HepG2 (cell line): ENCODE results near the gene C1GALT1. TPM values are rescaled to one million over a fixed set of nuclear protein-coding genes. Genes with fewer than 3 reads are reported as not detected.

Experiments
- ATAC-seq: fragments of 200-7000 bp; cut with Tn5 transposase; 3 replicates; pipeline ENCODE4 v1.9.1; 2020; ENCODE audit warnings: mild to moderate bottlenecking, moderate library complexity
- BruUV-seq: library from RNA; stranded (reverse); fragments of 400-500 nt; replicated peaks from 2 replicates; lab custom pipeline; 2021; lab: Mats Ljungman, UMichigan
- CTCF ChIA-PET: fragments of 300-600 bp; formaldehyde crosslinking; extraction: SDS; loops from one replicate; lab custom pipeline; 2021; ENCODE audit warnings: low total read pairs, inconsistent platforms, low intra/inter-chr PET ratio; lab: Yijun Ruan, JAX
- POLR2A ChIA-PET: fragments of 350-600 bp; sonication (Branson Sonifier 250); formaldehyde crosslinking; loops from one replicate; lab custom pipeline; 2020; ENCODE audit warnings: antibody characterized with exemption, inconsistent platforms; lab: Yijun Ruan, JAX
- DNase-seq: peaks from one replicate; pipeline ENCODE4 v3.0.0-alpha.2; 2015; ENCODE audit warnings: low spot score
- FAIRE-seq: peaks from 3 replicates; lab custom pipeline; 2011; peaks lifted over from hg19 to GRCh38; lab: Jason Lieb, UNC
- H2AFZ ChIP-seq: one replicate; pipeline ENCODE4 v1.6.1; 2011; ENCODE audit warnings: low read length, inconsistent platforms
- H3K27ac ChIP-seq: fragments of 300-600 bp; 3 replicates; pipeline ENCODE4 v1.8.0; 2011; ENCODE audit warnings: mixed run types, mild to moderate bottlenecking, mixed read lengths, low read length, inconsistent platforms; ENCODE audit not compliant: insufficient read depth; ENCODE audit errors: extremely low read length
- H3K27me3 ChIP-seq, 2 experiments: fragments of 200-600 bp in 1 of 2; 2 replicates in 1 of 2; 3 replicates in 1 of 2; pipeline versions ENCODE4 v1.6.0 to v1.8.0; 2011; ENCODE audit warnings: low read length in 2 of 2, mild to moderate bottlenecking in 2 of 2, moderate library complexity in 2 of 2, inconsistent platforms in 1 of 2; ENCODE audit not compliant: insufficient read depth in 2 of 2, control insufficient read depth in 1 of 2
- H3K36me3 ChIP-seq, 2 experiments: fragments of 200-600 bp in 1 of 2; replicated peaks in 1 of 2; 2 replicates in 1 of 2; 3 replicates in 1 of 2; pipeline versions ENCODE4 v1.5.1 to v1.8.0; 2011; ENCODE audit warnings: low read length in 2 of 2, inconsistent platforms in 1 of 2; ENCODE audit not compliant: insufficient read depth in 2 of 2, control insufficient read depth in 1 of 2
- H3K4me1 ChIP-seq: 2 replicates; pipeline ENCODE4 v1.5.1; 2012; ENCODE audit warnings: low read length, inconsistent platforms; ENCODE audit not compliant: insufficient read depth
- H3K4me2 ChIP-seq: 2 replicates; pipeline ENCODE4 v1.6.0; 2011; ENCODE audit warnings: low read depth, low read length, inconsistent platforms
- H3K4me3 ChIP-seq, 3 experiments: fragments of 200-600 bp in 1 of 3; sonication (generic), shearing (Covaris generic) in 1 of 3; replicated peaks in 1 of 3; 2 replicates each; pipeline ENCODE4 v1.5.1; 2011 to 2016; ENCODE audit warnings: low read length in 3 of 3, inconsistent platforms in 2 of 3, low read depth in 2 of 3, mild to moderate bottlenecking in 2 of 3, control low read depth in 1 of 3, mixed read lengths in 1 of 3; ENCODE audit not compliant: insufficient read depth in 1 of 3
- H3K79me2 ChIP-seq: one replicate; pipeline ENCODE4 v1.6.1; 2011; ENCODE audit warnings: low read length, inconsistent platforms; ENCODE audit not compliant: insufficient read depth
- H3K9ac ChIP-seq: 2 replicates; pipeline ENCODE4 v1.6.0; 2011; ENCODE audit warnings: mild to moderate bottlenecking, low read depth, low read length, inconsistent platforms; ENCODE audit not compliant: insufficient read depth
- H3K9me3 ChIP-seq: 2 replicates; pipeline ENCODE4 v1.5.1; 2012; ENCODE audit warnings: mild to moderate bottlenecking, low read length
- H4K20me1 ChIP-seq: 2 replicates; pipeline ENCODE4 v1.6.0; 2011; ENCODE audit warnings: inconsistent platforms, mild to moderate bottlenecking, low read length, moderate library complexity; ENCODE audit not compliant: insufficient read depth
- ADNP ChIP-seq: sonication (generic); formaldehyde crosslinking; IDR thresholded peaks from 2 replicates; pipeline ENCODE4 v1.4.0; 2020; ENCODE audit warnings: missing genetic modification reagents
- ELF1 ChIP-seq: sonication (generic); formaldehyde crosslinking; IDR thresholded peaks from 2 replicates; pipeline ENCODE4 v1.4.0; 2020; ENCODE audit warnings: missing genetic modification reagents
- HMGA1 ChIP-seq: sonication (generic); formaldehyde crosslinking; conservative IDR thresholded peaks from 2 replicates; pipeline ENCODE4 v1.4.0; 2020; ENCODE audit warnings: missing genetic modification reagents
- NONO ChIP-seq, 2 experiments: fragments of 450-650 bp in 1 of 2; sonication (generic) in 1 of 2; formaldehyde crosslinking in 1 of 2; IDR thresholded peaks in 1 of 2; conservative IDR thresholded peaks in 1 of 2; 2 replicates each; pipeline versions ENCODE4 v1.6.1 to v1.8.0; 2017 to 2022; ENCODE audit warnings: mild to moderate bottlenecking in 1 of 2, missing genetic modification reagents in 1 of 2, moderate library complexity in 1 of 2
- POLR2G ChIP-seq: fragments of 200-400 bp; formaldehyde crosslinking; IDR thresholded peaks from 2 replicates; pipeline ENCODE4 v1.6.1; 2018; ENCODE audit warnings: mild to moderate bottlenecking, low read depth, low read length, moderate library complexity
- PPARG ChIP-seq: conservative IDR thresholded peaks from 2 replicates; pipeline ENCODE4 v1.6.1; 2016; ENCODE audit warnings: missing biosample characterization, missing genetic modification reagents
- YEATS4 ChIP-seq: sonication (generic); formaldehyde crosslinking; IDR thresholded peaks from 2 replicates; pipeline ENCODE4 v1.4.0; 2020; ENCODE audit warnings: missing genetic modification reagents, borderline replicate concordance
- ZFP82 ChIP-seq: sonication (generic); formaldehyde crosslinking; IDR thresholded peaks from 2 replicates; pipeline ENCODE4 v1.5.1; 2020; ENCODE audit warnings: mild to moderate bottlenecking, missing genetic modification reagents, borderline replicate concordance
- ZNF543 ChIP-seq: sonication (generic); formaldehyde crosslinking; IDR thresholded peaks from 2 replicates; pipeline ENCODE4 v1.4.0; 2020; ENCODE audit warnings: mild to moderate bottlenecking, missing genetic modification reagents
- ZNF562 ChIP-seq: sonication (generic); formaldehyde crosslinking; IDR thresholded peaks from 2 replicates; pipeline ENCODE4 v1.8.0; 2022; ENCODE audit warnings: missing genetic modification reagents, borderline replicate concordance
- ZNF577 ChIP-seq: sonication (generic); formaldehyde crosslinking; IDR thresholded peaks from 2 replicates; pipeline ENCODE4 v1.4.0; 2020; ENCODE audit warnings: mild to moderate bottlenecking, low read depth, missing genetic modification reagents, borderline replicate concordance
- WGBS: methylation state at CpG from one replicate; pipeline ENCODE4 v1.1.6; 2017; ENCODE audit warnings: low lambda C conversion rate; 5-methylcytosine and 5-hydroxymethylcytosine counted together
- in situ Hi-C: cut with HindIII; loops from 2 replicates; pipeline ENCODE4 v1.10.0; 2017; ENCODE audit warnings: low pct_unique_long_range_greater_than_20kb; ENCODE audit not compliant: extremely low pct_ligation_motif_present
- intact Hi-C: fragments of 100-400 bp; cut with micrococcal nuclease; formaldehyde crosslinking; loops from one replicate; pipeline ENCODE4 v1.10.0; 2022; ENCODE audit not compliant: unreplicated experiment
- polyA plus RNA-seq, 8 experiments: library from polyadenylated mRNA; depleted of rRNA in 3 of 8; stranded (reverse) in 7 of 8; unstranded in 1 of 8; fragments of >200 nt; fragmentation: Illumina TruSeq in 4 of 8; extraction: Trizol in 4 of 8; gene quantifications; 2 replicates each; pipeline versions ENCODE4 v1.2.1 to v1.2.3, GENCODE V29; 2011 to 2016; ENCODE audit warnings: low read depth in 4 of 8, missing spikeins in 1 of 8, mixed read lengths in 1 of 8; ENCODE audit not compliant: insufficient read depth in 1 of 8
- total RNA-seq, 5 experiments: library from RNA; depleted of rRNA; stranded (reverse); fragments of >200 nt; fragmentation: Illumina TruSeq; extraction: Trizol; gene quantifications; 2 replicates each; pipeline ENCODE4 v1.2.3, GENCODE V29; 2016; ENCODE audit warnings: low read depth in 1 of 5
- TF ChIP-seq, protein P1 (sequence below): sonication (generic); formaldehyde crosslinking; IDR thresholded peaks from 2 replicates; pipeline ENCODE4 v1.4.0; 2020; ENCODE audit warnings: mild to moderate bottlenecking, missing genetic modification reagents
- TF ChIP-seq, protein P2 (sequence below): sonication (generic); formaldehyde crosslinking; IDR thresholded peaks from 2 replicates; pipeline ENCODE4 v1.5.0; 2020; ENCODE audit warnings: missing genetic modification reagents

C1GALT1 gene
- total and polyA plus RNA-seq, 2 of the 13 experiments (the other 11 are each of a cell fraction or from before 2014, with no cell fraction given) = 57.1 to 65.9 TPM

GRCh38 chr7:7263297-7264230 lies 81.2 kb downstream of the C1GALT1 start:
- POLR2A ChIA-PET = no interaction called here
- H3K9me3 ChIP-seq = no peaks in the 10 kb centered on the region
- intact Hi-C loops = no loop called here
- FAIRE-seq = no peak
- TF ChIP-seq PPARG = no peak
- TF ChIP-seq YEATS4 (CRISPR knock-in tag) = no peak
- 0 out of 2 replicates have a peak, but pooled peaks have one; percentile 55 for TF ChIP-seq POLR2G
- no peak overlapping the region for H3K27ac ChIP-seq
- CTCF ChIA-PET = no interaction called here
- WGBS = 60% methylated on average over 5 of the region's 5 CpGs
- no peaks in the 10 kb centered on the region for H3K27me3 ChIP-seq
- no peaks in the 10 kb centered on the region for H3K4me1 ChIP-seq
- 0 out of 2 replicates have a peak, but pooled peaks cover 2% of the 10 kb centered on the region for H4K20me1 ChIP-seq
- H2AFZ ChIP-seq = no peak overlapping the region
- H3K9ac ChIP-seq = no peak overlapping the region
- DNase-seq = no peak
- no peak overlapping the region for H3K4me2 ChIP-seq
- no peaks in the 10 kb centered on the region for H3K79me2 ChIP-seq
- H3K36me3 ChIP-seq = no peaks in the 10 kb centered on the region
- BruUV-seq = no TSS peak
- no peak overlapping the region for H3K4me3 ChIP-seq
- in situ Hi-C loops = no loop called here
- peak; percentile 30 for ATAC-seq

DNA sequence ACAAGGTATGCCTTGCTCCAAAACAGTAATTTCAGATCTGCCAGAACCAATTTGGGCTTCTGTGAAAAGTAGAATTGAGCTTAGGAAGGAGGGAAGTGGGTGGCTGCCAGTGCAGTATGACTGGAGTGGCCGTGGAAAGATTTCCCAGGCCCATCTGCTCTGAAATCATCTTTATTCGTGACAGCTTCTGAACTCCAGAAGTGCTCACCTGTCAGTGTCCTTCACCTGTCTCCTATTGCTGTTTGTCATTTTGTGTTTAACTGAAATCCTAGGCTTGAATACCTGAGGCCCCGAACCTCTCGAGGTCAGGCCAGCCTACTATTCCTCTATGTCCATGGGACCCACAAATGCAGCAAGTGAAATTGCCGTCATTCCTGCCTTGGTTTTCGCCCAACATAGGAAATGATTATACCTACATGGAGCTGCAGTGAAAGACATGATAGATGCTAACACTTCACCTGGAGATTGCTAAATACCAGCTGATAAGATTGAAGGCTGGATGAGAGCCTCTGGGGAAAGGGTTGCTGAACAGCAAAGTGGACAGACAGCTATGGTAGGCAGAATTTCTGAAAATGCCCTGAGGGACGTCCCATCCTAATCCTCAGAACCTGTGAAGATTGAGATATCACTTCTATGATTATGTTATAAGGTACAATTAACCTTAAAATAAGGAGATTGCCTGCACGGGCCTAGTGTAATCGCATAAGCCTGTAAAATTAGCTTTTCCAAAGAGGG lies 82.1 kb downstream of the C1GALT1 start:
- no peak overlapping the region for H3K4me2 ChIP-seq
- no peaks in the 10 kb centered on the region for H3K27me3 ChIP-seq
- no peaks in the 10 kb centered on the region for H4K20me1 ChIP-seq
- DNase-seq = no peak
- no peak overlapping the region for H3K4me3 ChIP-seq
- H3K9ac ChIP-seq = no peak overlapping the region
- in situ Hi-C loops (no loop called here), intact Hi-C loops (no loop called here)
- ATAC-seq = no peak; the same call in 2 of the 3 replicates
- POLR2A ChIA-PET = no interaction called here
- no peak overlapping the region for H2AFZ ChIP-seq
- no TSS peak for BruUV-seq
- CTCF ChIA-PET = no interaction called here
- WGBS = 72% methylated on average over 9 of the region's 9 CpGs
- no peak overlapping the region for H3K27ac ChIP-seq
- H3K36me3 ChIP-seq = no peaks in the 10 kb centered on the region
- no peaks in the 10 kb centered on the region for H3K4me1 ChIP-seq
- no peak for FAIRE-seq
- no peaks in the 10 kb centered on the region for H3K9me3 ChIP-seq
- no peaks in the 10 kb centered on the region for H3K79me2 ChIP-seq
- no peak for TF ChIP-seq ZNF562 (CRISPR knock-in tag)
- TF ChIP-seq, protein P1, sequence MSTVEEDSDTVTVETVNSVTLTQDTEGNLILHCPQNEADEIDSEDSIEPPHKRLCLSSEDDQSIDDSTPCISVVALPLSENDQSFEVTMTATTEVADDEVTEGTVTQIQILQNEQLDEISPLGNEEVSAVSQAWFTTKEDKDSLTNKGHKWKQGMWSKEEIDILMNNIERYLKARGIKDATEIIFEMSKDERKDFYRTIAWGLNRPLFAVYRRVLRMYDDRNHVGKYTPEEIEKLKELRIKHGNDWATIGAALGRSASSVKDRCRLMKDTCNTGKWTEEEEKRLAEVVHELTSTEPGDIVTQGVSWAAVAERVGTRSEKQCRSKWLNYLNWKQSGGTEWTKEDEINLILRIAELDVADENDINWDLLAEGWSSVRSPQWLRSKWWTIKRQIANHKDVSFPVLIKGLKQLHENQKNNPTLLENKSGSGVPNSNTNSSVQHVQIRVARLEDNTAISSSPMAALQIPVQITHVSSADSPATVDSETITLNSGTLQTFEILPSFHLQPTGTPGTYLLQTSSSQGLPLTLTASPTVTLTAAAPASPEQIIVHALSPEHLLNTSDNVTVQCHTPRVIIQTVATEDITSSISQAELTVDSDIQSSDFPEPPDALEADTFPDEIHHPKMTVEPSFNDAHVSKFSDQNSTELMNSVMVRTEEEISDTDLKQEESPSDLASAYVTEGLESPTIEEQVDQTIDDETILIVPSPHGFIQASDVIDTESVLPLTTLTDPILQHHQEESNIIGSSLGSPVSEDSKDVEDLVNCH (CRISPR knock-in tag) = no peak
- TF ChIP-seq ELF1 = no peak
- TF ChIP-seq, protein P2, sequence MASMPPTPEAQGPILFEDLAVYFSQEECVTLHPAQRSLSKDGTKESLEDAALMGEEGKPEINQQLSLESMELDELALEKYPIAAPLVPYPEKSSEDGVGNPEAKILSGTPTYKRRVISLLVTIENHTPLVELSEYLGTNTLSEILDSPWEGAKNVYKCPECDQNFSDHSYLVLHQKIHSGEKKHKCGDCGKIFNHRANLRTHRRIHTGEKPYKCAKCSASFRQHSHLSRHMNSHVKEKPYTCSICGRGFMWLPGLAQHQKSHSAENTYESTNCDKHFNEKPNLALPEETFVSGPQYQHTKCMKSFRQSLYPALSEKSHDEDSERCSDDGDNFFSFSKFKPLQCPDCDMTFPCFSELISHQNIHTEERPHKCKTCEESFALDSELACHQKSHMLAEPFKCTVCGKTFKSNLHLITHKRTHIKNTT (CRISPR knock-in tag) = no peak
- TF ChIP-seq ADNP (CRISPR knock-in tag) = no peak
- no peak for TF ChIP-seq ZNF543
- TF ChIP-seq NONO (IDR thresholded peaks at IDR 0.05) = no peak
- no peak for TF ChIP-seq NONO (CRISPR knock-in tag; conservative IDR thresholded peaks at IDR 0.05)
- TF ChIP-seq HMGA1 (CRISPR knock-in tag) = no peak
- TF ChIP-seq ZFP82 = no peak
- no peak for TF ChIP-seq ZNF577
